Ascending aorta (tissue), 2 donors: ENCODE measurements around the gene PARP8. TPM values are rescaled to one million over a fixed set of nuclear protein-coding genes. Genes with fewer than 3 reads are reported as not detected.

ENCODE experiments used
- DNase-seq, 2 donors: peaks; one replicate each; pipeline ENCODE4 v3.0.0-alpha.2; 2019; ENCODE audit warnings: low spot score in 2 of 2
- H3K27ac ChIP-seq, 2 donors: fragments of 200-600 bp; sonication (generic); one replicate each; pipeline ENCODE4 v1.5.1; 2016 to 2017; ENCODE audit warnings: mild to moderate bottlenecking in 1 of 2
- H3K27me3 ChIP-seq: fragments of 200-600 bp; sonication (generic); one replicate; pipeline ENCODE4 v1.5.1; 2017
- H3K36me3 ChIP-seq, 2 donors: fragments of 200-600 bp; sonication (generic); one replicate each; pipeline ENCODE4 v1.5.1; 2016
- H3K4me1 ChIP-seq, 2 donors: fragments of 200-600 bp; sonication (generic); one replicate each; pipeline ENCODE4 v1.5.1; 2016 to 2017; ENCODE audit warnings: mild to moderate bottlenecking in 1 of 2
- H3K4me3 ChIP-seq, 2 donors: fragments of 200-600 bp; sonication (generic); one replicate each; pipeline ENCODE4 v1.5.1; 2016 to 2017; ENCODE audit warnings: mild to moderate bottlenecking in 1 of 2
- H3K9me3 ChIP-seq, 2 donors: fragments of 200-600 bp; sonication (generic); one replicate each; pipeline ENCODE4 v1.5.1; 2016
- CTCF ChIP-seq, 3 experiments: fragments of 200-600 bp in 2 of 3; fragments of 450-650 bp in 1 of 3; sonication (generic) in 2 of 3; IDR thresholded peaks; one replicate each; pipeline ENCODE4 v1.5.1; 2016 to 2019; ENCODE audit warnings: antibody characterized with exemption in 3 of 3, mild to moderate bottlenecking in 1 of 3, moderate library complexity in 1 of 3
- intact Hi-C: fragments of 100-400 bp; cut with DNase I; formaldehyde crosslinking; loops from one replicate; pipeline ENCODE4 v1.15.1; 2023
- total RNA-seq: library from RNA; depleted of rRNA; stranded (reverse); fragments of >200 nt; gene quantifications from one replicate; pipeline ENCODE4 v1.1.0, GENCODE V29; 2016

Gene PARP8
- total RNA-seq, 1 donor from 2014 or later, result 5.6 TPM

GRCh38 chr5:50853151-50853550 lies 186.7 kb downstream of the PARP8 start:
- DNase-seq, result no peak
- TF ChIP-seq CTCF (IDR thresholded peaks at IDR 0.05), result no peak
- intact Hi-C loops, result no loop called here
- Histone ChIP-seq H3K4me1 (no peaks in the 10 kb centered on the region), H3K36me3 (no peaks in the 10 kb centered on the region), H3K27ac (no peak overlapping the region), H3K4me3 (no peak overlapping the region), H3K9me3 (no peaks in the 10 kb centered on the region), H3K27me3 (no peaks in the 10 kb centered on the region)

- no peak for TF ChIP-seq CTCF (IDR thresholded peaks at IDR 0.05)
Observed at GRCh38 chr5:50854082-50854481, 187.6 kb downstream of the PARP8 start.

GRCh38 chr5:50855001-50855400 lies 188.6 kb downstream of the PARP8 start:
- no peaks in the 10 kb centered on the region for H3K9me3 ChIP-seq
- H3K27ac ChIP-seq, result no peak overlapping the region
- intact Hi-C loops, result no loop called here
- TF ChIP-seq CTCF (IDR thresholded peaks at IDR 0.05), result no peak
- no peaks in the 10 kb centered on the region for H3K4me1 ChIP-seq
- no peak for DNase-seq
- H3K36me3 ChIP-seq, result no peaks in the 10 kb centered on the region
- no peak overlapping the region for H3K4me3 ChIP-seq
- H3K27me3 ChIP-seq, result no peaks in the 10 kb centered on the region

More at GRCh38 chr5:50854082-50854481, 187.6 kb downstream of the PARP8 start:
- no peaks in the 10 kb centered on the region for H3K36me3 ChIP-seq
- H3K4me3 ChIP-seq, result no peak overlapping the region
- H3K4me1 ChIP-seq, result no peaks in the 10 kb centered on the region
- no peak for DNase-seq
- H3K27ac ChIP-seq, result no peak overlapping the region
- intact Hi-C loops, result no loop called here
- no peaks in the 10 kb centered on the region for H3K9me3 ChIP-seq
- no peaks in the 10 kb centered on the region for H3K27me3 ChIP-seq

GRCh38 chr5:50856401-50857119 lies 190.1 kb downstream of the PARP8 start:
- Histone ChIP-seq H3K27me3 (no peaks in the 10 kb centered on the region), H3K4me1 (no peaks in the 10 kb centered on the region), H3K36me3 (no peaks in the 10 kb centered on the region), H3K27ac (no peak overlapping the region), H3K4me3 (no peak overlapping the region), H3K9me3 (no peaks in the 10 kb centered on the region)
- no peak for DNase-seq
- TF ChIP-seq CTCF (IDR thresholded peaks at IDR 0.05), result no peak
- intact Hi-C loops, result no loop called here

GRCh38 chr5:50863534-50864170 lies 197.2 kb downstream of the PARP8 start:
- no peak for TF ChIP-seq CTCF (IDR thresholded peaks at IDR 0.05)
- Histone ChIP-seq H3K4me3 (no peak overlapping the region), H3K27me3 (no peaks in the 10 kb centered on the region), H3K27ac (no peak overlapping the region), H3K36me3 (no peaks in the 10 kb centered on the region), H3K9me3 (no peaks in the 10 kb centered on the region), H3K4me1 (no peaks in the 10 kb centered on the region)
- intact Hi-C loops, result no loop called here
- DNase-seq, result no peak
